Lung (tissue), 12 donors: ENCODE results near the gene CARMIL1. TPM values are rescaled to one million over a fixed set of nuclear protein-coding genes. Genes with fewer than 3 reads are reported as not detected.

Source experiments
- ATAC-seq: fragments of 200-7000 bp; cut with Tn5 transposase; one replicate; pipeline ENCODE4 v1.9.1; 2020; ENCODE audit warnings: moderate number of reproducible peaks; ENCODE audit not compliant: insufficient read depth, low FRiP score
- DNase-seq, 3 donors: peaks; one replicate each; pipeline ENCODE4 v3.0.0-alpha.2; 2013 to 2017
- H3K27ac ChIP-seq, 2 donors: one replicate each; pipeline ENCODE4 v1.5.1; 2013; ENCODE audit warnings: mild to moderate bottlenecking in 2 of 2, moderate library complexity in 2 of 2, control low read depth in 1 of 2, inconsistent platforms in 1 of 2, low read depth in 1 of 2, low read length in 1 of 2
- H3K27me3 ChIP-seq, 3 donors: one replicate each; pipeline ENCODE4 v1.5.1; 2013; ENCODE audit warnings: low read length in 2 of 3; ENCODE audit not compliant: control insufficient read depth in 3 of 3, insufficient read depth in 3 of 3
- H3K36me3 ChIP-seq, 4 donors: one replicate each; pipeline ENCODE4 v1.5.1; 2013; ENCODE audit warnings: low read length in 4 of 4, mild to moderate bottlenecking in 1 of 4, moderate library complexity in 1 of 4; ENCODE audit not compliant: control insufficient read depth in 4 of 4, insufficient read depth in 4 of 4
- H3K4me1 ChIP-seq, 5 donors: one replicate each; pipeline ENCODE4 v1.5.1; 2013; ENCODE audit warnings: low read length in 5 of 5, mild to moderate bottlenecking in 2 of 5, moderate library complexity in 1 of 5; ENCODE audit not compliant: control insufficient read depth in 5 of 5, insufficient read depth in 5 of 5
- H3K4me3 ChIP-seq: one replicate; pipeline ENCODE4 v1.5.1; 2013; ENCODE audit warnings: mild to moderate bottlenecking, control low read depth, moderate library complexity
- H3K9ac ChIP-seq, 2 donors: one replicate each; pipeline ENCODE4 v1.5.1; 2013; ENCODE audit warnings: low read length in 2 of 2, control low read depth in 1 of 2; ENCODE audit not compliant: insufficient read depth in 1 of 2
- H3K9me3 ChIP-seq, 4 donors: one replicate each; pipeline ENCODE4 v1.5.1; 2013; ENCODE audit warnings: low read length in 3 of 4, mild to moderate bottlenecking in 1 of 4, moderate library complexity in 1 of 4; ENCODE audit not compliant: control insufficient read depth in 4 of 4, insufficient read depth in 3 of 4
- WGBS, 2 donors: extraction: QIAGEN DNeasy Blood & Tissue Kit; methylation state at CpG; one replicate each; pipeline ENCODE4 v1.1.7; 2013; 5-methylcytosine and 5-hydroxymethylcytosine counted together
- polyA plus RNA-seq, 2 donors: library from polyadenylated mRNA; stranded (reverse); fragments of 200-250 nt; gene quantifications; one replicate each; pipeline ENCODE4 v1.2.1, GENCODE V29; 2013
- total RNA-seq, 2 donors: library from RNA; depleted of rRNA in 1 of 2; stranded (reverse); fragments of >200 nt in 1 of 2; gene quantifications; one replicate each; pipeline ENCODE4 v1.2.1, GENCODE V29; 2014 to 2021
- TF ChIP-seq, protein P1 (sequence below): IDR thresholded peaks from 2 replicates; pipeline ENCODE4 v1.5.1; 2012; ENCODE audit warnings: mild to moderate bottlenecking; ENCODE audit errors: control extremely low read depth, extremely low read depth
- donor health status: control.
- donor health status: control.
- donor health status: Bipolar disorder and iron deficiency.
- donor health status: healthy.
- donor health status: DM: yes; HTN: yes; CAD: no.

CARMIL1 gene
- total and polyA plus RNA-seq, 4 donors: 8.0 to 38.3 (median 34.9) TPM

DNA sequence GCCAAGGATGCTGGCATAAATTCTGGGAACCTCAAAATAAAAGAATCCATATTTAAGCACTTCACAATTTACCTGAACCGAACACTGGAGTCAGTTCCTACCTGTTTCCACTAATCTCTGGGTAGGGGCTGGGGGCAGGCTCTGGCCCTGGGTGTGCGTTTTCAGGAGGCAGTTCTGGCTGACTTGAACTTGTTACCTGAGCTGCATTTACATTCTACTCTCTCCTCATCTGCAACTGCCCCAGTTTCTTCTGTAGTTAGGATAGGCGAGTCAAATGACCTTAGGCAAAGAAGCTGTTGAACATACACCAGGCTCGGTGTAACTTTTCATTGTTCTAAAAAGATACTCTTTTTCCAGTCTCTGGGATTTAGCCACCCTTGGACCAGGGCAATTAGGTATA is 13.2 kb downstream of the CARMIL1 start:
- H3K4me1 ChIP-seq: peaks cover 0 to 26% (median 6%) of the 10 kb centered on the region in 5 donors
- H3K27ac ChIP-seq: no peak overlapping the region

DNA sequence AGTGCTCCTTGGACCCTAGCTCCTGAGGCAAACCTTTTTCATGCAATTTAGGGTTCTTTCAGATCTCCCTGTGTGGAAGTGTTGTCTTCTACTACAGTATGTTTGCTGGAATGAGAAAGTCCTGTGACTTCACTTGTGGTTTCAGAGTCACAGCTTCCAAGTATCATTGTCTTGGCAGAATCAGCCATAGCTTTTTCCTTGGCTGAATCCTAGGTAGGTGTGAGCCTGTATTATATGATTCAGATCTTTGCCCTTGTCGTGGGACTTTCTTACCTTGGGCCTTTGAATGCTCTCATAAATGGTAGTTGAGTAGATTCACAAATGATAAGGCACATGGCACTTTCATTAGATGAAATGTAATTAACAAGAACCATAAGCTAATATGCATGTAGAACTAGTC is 16.5 kb downstream of the CARMIL1 start:
- Histone ChIP-seq H3K27ac (peak overlapping the region in 1 of 2 donors; percentile 21), H3K27me3 (no peaks in the 10 kb centered on the region), H3K4me3 (no peak overlapping the region), H3K9ac (no peak overlapping the region), H3K9me3 (no peaks in the 10 kb centered on the region), H3K36me3 (no peaks in the 10 kb centered on the region), H3K4me1 (peaks cover 0 to 35% (median 9%) of the 10 kb centered on the region in 5 donors)
- no peak for ATAC-seq
- DNase-seq: no peak
- WGBS, 2 donors: 71 to 92% methylated on average over 1 of the region's 1 CpG
- TF ChIP-seq, protein P1, sequence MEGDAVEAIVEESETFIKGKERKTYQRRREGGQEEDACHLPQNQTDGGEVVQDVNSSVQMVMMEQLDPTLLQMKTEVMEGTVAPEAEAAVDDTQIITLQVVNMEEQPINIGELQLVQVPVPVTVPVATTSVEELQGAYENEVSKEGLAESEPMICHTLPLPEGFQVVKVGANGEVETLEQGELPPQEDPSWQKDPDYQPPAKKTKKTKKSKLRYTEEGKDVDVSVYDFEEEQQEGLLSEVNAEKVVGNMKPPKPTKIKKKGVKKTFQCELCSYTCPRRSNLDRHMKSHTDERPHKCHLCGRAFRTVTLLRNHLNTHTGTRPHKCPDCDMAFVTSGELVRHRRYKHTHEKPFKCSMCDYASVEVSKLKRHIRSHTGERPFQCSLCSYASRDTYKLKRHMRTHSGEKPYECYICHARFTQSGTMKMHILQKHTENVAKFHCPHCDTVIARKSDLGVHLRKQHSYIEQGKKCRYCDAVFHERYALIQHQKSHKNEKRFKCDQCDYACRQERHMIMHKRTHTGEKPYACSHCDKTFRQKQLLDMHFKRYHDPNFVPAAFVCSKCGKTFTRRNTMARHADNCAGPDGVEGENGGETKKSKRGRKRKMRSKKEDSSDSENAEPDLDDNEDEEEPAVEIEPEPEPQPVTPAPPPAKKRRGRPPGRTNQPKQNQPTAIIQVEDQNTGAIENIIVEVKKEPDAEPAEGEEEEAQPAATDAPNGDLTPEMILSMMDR: no peak

More for the DNA sequence above, 13.2 kb downstream of the CARMIL1 start:
- DNase-seq (no peak), ATAC-seq (no peak)
- Histone ChIP-seq H3K9ac (no peak overlapping the region), H3K27me3 (no peaks in the 10 kb centered on the region), H3K36me3 (no peaks in the 10 kb centered on the region), H3K9me3 (no peaks in the 10 kb centered on the region), H3K4me3 (no peak overlapping the region)
- 90 to 95% methylated on average over 4 of the region's 4 CpGs for WGBS, 2 donors
- TF ChIP-seq, protein P1: no peak

DNA sequence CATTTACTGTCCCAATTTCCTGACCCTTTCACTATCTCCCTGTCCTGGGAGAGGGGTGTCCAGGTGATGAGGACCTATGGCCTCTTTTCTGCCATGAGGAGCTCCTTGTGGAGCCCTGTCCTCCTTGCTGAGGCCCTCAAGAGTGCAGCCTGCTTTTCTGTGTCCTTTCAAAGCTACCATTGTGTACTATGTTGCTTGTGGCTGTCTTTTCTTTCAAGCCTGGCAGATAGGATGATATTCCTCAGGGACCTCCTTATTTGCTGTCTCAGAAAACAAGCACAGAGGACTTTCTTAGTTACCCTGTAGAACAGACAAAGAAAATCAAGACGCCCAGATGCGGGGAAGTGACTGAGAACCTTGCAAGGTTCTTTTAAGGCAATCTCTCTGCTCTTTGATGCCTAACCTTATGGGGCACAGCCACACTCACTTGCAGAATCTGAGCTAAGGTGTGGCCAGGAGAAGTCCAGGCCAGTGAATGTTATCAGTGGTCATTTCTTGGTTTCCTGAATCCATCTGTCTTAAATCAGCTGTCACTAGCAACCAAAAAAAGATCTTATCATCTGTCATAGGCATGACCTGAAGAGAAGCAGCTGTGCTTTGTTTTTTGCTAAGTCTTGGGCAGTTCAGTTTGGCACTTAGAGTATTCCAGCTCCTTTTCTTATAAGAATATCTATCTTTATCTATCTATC is 17.2 kb downstream of the CARMIL1 start:
- 73 to 81% methylated on average over 2 of the region's 2 CpGs for WGBS, 2 donors
- H3K4me3 ChIP-seq: no peak overlapping the region
- no peaks in the 10 kb centered on the region for H3K9me3 ChIP-seq
- peak overlapping the region; percentile 21 to 73 for H3K27ac ChIP-seq
- TF ChIP-seq, protein P1: no peak
- H3K36me3 ChIP-seq: no peaks in the 10 kb centered on the region
- DNase-seq (peak; percentile 30 to 92 (median 89)), ATAC-seq (no peak)
- H3K4me1 ChIP-seq: peaks cover 0 to 41% (median 9%) of the 10 kb centered on the region in 5 donors
- H3K27me3 ChIP-seq: no peaks in the 10 kb centered on the region
- H3K9ac ChIP-seq: peak overlapping the region in 1 of 2 donors; percentile 46
